Lower lobe of right lung (tissue), 2 donors: ENCODE measurements around the gene OXT. TPM values are rescaled to one million over a fixed set of nuclear protein-coding genes. Genes with fewer than 3 reads are reported as not detected.
"Not testable (repeated sequence)": the region's sequence is repeated elsewhere in the genome, so short reads cannot be mapped to it uniquely, and the experiment has no call there.

Source experiments
- ATAC-seq, 2 donors: fragments of 200-7000 bp; cut with Tn5 transposase; one replicate each; pipeline ENCODE4 v1.9.1; 2020 to 2022; ENCODE audit warnings: mild to moderate bottlenecking in 2 of 2, moderate library complexity in 2 of 2
- DNase-seq: peaks from one replicate; pipeline ENCODE4 v3.0.0-alpha.2; 2020
- H3K27ac ChIP-seq: fragments of 200-600 bp; one replicate; pipeline ENCODE4 v1.8.0; 2022
- H3K27me3 ChIP-seq: fragments of 200-600 bp; one replicate; pipeline ENCODE4 v1.8.0; 2022; ENCODE audit warnings: low read depth
- H3K36me3 ChIP-seq: fragments of 200-600 bp; one replicate; pipeline ENCODE4 v1.8.0; 2022; ENCODE audit warnings: mild to moderate bottlenecking
- H3K4me1 ChIP-seq: fragments of 200-600 bp; one replicate; pipeline ENCODE4 v1.8.0; 2022
- H3K4me3 ChIP-seq: fragments of 200-600 bp; one replicate; pipeline ENCODE4 v1.8.0; 2022; ENCODE audit warnings: mild to moderate bottlenecking
- H3K9me3 ChIP-seq: fragments of 200-600 bp; one replicate; pipeline ENCODE4 v1.8.0; 2022
- CTCF ChIP-seq: fragments of 200-600 bp; IDR thresholded peaks from one replicate; pipeline ENCODE4 v1.8.0; 2022; ENCODE audit warnings: antibody characterized with exemption, mild to moderate bottlenecking
- intact Hi-C: fragments of 100-400 bp; cut with DNase I; formaldehyde crosslinking; loops from one replicate; pipeline ENCODE4 v1.11.0; 2022
- total RNA-seq: library from RNA; stranded (reverse); fragmentation: NEBNext Ultra II Directional; extraction: Animal tissue kit (Norgen Biotek cat#: 25700); gene quantifications from one replicate; pipeline ENCODE4 v1.2.1, GENCODE V29; 2021
- donor health status: DM: no; HTN: yes; CAD: no; lungs with severe emphysema.

The OXT gene
- total RNA-seq, 1 donor from 2014 or later: not detected

- Histone ChIP-seq H3K4me1 (peaks cover 8% of the 10 kb centered on the region), H3K36me3 (peaks cover 18% of the 10 kb centered on the region), H3K27me3 (no peaks in the 10 kb centered on the region), H3K9me3 (no peaks in the 10 kb centered on the region), H3K4me3 (no peak overlapping the region), H3K27ac (no peak overlapping the region)
- DNase-seq: no peak
- peak; percentile 30 to 60 for ATAC-seq
- intact Hi-C loops: no loop called here
- peak; percentile 84 for TF ChIP-seq CTCF
Measured at GRCh38 chr20:3115190-3116107, 44.0 kb downstream of the OXT start.

GRCh38 chr20:3116341-3116740 is 44.9 kb downstream of the OXT start:
- Histone ChIP-seq H3K27me3 (no peaks in the 10 kb centered on the region), H3K4me3 (no peak overlapping the region), H3K9me3 (no peaks in the 10 kb centered on the region), H3K36me3 (peaks cover 26% of the 10 kb centered on the region), H3K4me1 (peaks cover 8% of the 10 kb centered on the region), H3K27ac (no peak overlapping the region)
- DNase-seq: no peak
- no peak for ATAC-seq
- TF ChIP-seq CTCF: no peak
- intact Hi-C loops: no loop called here

GRCh38 chr20:3117839-3118379 is 46.5 kb downstream of the OXT start:
- H3K4me1 ChIP-seq, intact Hi-C loops, H3K9me3 ChIP-seq, H3K27me3 ChIP-seq, H3K4me3 ChIP-seq: not testable (repeated sequence)
- peak; percentile 68 for TF ChIP-seq CTCF
- ATAC-seq (peak; percentile 90 to 93), DNase-seq (peak; percentile 78)
- Histone ChIP-seq H3K36me3 (peaks cover 42% of the 10 kb centered on the region), H3K27ac (peak overlapping the region; percentile 39)

GRCh38 chr20:3119044-3119443 is 47.6 kb downstream of the OXT start:
- no peak for TF ChIP-seq CTCF
- H3K27me3 ChIP-seq: no peaks in the 10 kb centered on the region
- H3K36me3 ChIP-seq: peaks cover 37% of the 10 kb centered on the region
- intact Hi-C loops: no loop called here
- ATAC-seq: no peak
- H3K27ac ChIP-seq: no peak overlapping the region
- H3K4me1 ChIP-seq: peaks cover 8% of the 10 kb centered on the region
- no peak overlapping the region for H3K4me3 ChIP-seq
- DNase-seq: no peak
- H3K9me3 ChIP-seq: no peaks in the 10 kb centered on the region

GRCh38 chr20:3121271-3121911 is 50.0 kb downstream of the OXT start:
- TF ChIP-seq CTCF: no peak
- DNase-seq (no peak), ATAC-seq (no peak)
- Histone ChIP-seq H3K9me3 (no peaks in the 10 kb centered on the region), H3K4me1 (no peaks in the 10 kb centered on the region), H3K4me3 (no peak overlapping the region), H3K36me3 (peaks cover 27% of the 10 kb centered on the region), H3K27me3 (no peaks in the 10 kb centered on the region), H3K27ac (peak overlapping the region; percentile 7)
- intact Hi-C loops: no loop called here

Other genes with a start within 250 kb of the OXT start
- 43.5 TPM for gene PCED1A, start 231.0 kb upstream of the OXT start, total RNA-seq
- gene VPS16, start 230.9 kb upstream of the OXT start, total RNA-seq: 35.8 TPM
- 63.3 TPM for gene PTPRA, start 198.1 kb upstream of the OXT start, total RNA-seq
- not detected for gene GNRH2, start 28.0 kb upstream of the OXT start, total RNA-seq
- 31.0 TPM for gene MRPS26, start 25.6 kb upstream of the OXT start, total RNA-seq
- not detected for gene AVP, start 13.1 kb downstream of the OXT start, total RNA-seq
- 16.4 TPM for gene FASTKD5, start 88.2 kb downstream of the OXT start, total RNA-seq
- 5.8 TPM for gene UBOX5, start 88.2 kb downstream of the OXT start, total RNA-seq
- gene LZTS3, start 101.9 kb downstream of the OXT start, total RNA-seq: 18.5 TPM
- gene DDRGK1, start 133.1 kb downstream of the OXT start, total RNA-seq: 89.8 TPM
- 40.9 TPM for gene ITPA, start 137.9 kb downstream of the OXT start, total RNA-seq
- gene SLC4A11, start 167.6 kb downstream of the OXT start, total RNA-seq: 5.0 TPM